A549 (cell line): Measurements from ENCODE around the gene COL15A1.

Source experiments
- CBX8 ChIP-seq: fragments of 200-600 bp; sonication (generic); IDR thresholded peaks from 2 replicates; pipeline ENCODE4 v1.6.1; 2016
- EP300 ChIP-seq, 2 experiments: fragments of >200 bp; sonication (Bioruptor Twin); formaldehyde crosslinking; IDR thresholded peaks; 2 replicates in 1 of 2; 3 replicates in 1 of 2; pipeline ENCODE4 v1.6.1; 2016 to 2017
- RFX5 ChIP-seq: fragments of 450-650 bp; IDR thresholded peaks from 2 replicates; pipeline ENCODE4 v1.7.1; 2014; ENCODE audit warnings: antibody characterized with exemption, mild to moderate bottlenecking, moderate library complexity
- SREBF2 ChIP-seq: fragments of 450-650 bp; IDR thresholded peaks from 2 replicates; pipeline ENCODE4 v1.6.1; 2014; ENCODE audit warnings: mild to moderate bottlenecking, moderate library complexity
- TF ChIP-seq, protein P1 (sequence below): IDR thresholded peaks from 2 replicates; pipeline ENCODE4 v1.6.1; 2012; ENCODE audit warnings: low read depth, borderline replicate concordance
- TF ChIP-seq, protein P2 (sequence below): fragments of >200 bp; sonication (Bioruptor Twin); formaldehyde crosslinking; IDR thresholded peaks from 3 replicates; pipeline ENCODE4 v1.5.1; 2016

GRCh38 chr9:99019510-99020331, 76.0 kb downstream of the COL15A1 start:
- TF ChIP-seq, protein P1, sequence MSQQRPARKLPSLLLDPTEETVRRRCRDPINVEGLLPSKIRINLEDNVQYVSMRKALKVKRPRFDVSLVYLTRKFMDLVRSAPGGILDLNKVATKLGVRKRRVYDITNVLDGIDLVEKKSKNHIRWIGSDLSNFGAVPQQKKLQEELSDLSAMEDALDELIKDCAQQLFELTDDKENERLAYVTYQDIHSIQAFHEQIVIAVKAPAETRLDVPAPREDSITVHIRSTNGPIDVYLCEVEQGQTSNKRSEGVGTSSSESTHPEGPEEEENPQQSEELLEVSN, result no peak
- no peak; a peak in 2 of 5 replicates for TF ChIP-seq EP300 (IDR thresholded peaks at IDR 0.05)
- TF ChIP-seq SREBF2, result no peak
- no peak for TF ChIP-seq CBX8
- TF ChIP-seq, protein P2, sequence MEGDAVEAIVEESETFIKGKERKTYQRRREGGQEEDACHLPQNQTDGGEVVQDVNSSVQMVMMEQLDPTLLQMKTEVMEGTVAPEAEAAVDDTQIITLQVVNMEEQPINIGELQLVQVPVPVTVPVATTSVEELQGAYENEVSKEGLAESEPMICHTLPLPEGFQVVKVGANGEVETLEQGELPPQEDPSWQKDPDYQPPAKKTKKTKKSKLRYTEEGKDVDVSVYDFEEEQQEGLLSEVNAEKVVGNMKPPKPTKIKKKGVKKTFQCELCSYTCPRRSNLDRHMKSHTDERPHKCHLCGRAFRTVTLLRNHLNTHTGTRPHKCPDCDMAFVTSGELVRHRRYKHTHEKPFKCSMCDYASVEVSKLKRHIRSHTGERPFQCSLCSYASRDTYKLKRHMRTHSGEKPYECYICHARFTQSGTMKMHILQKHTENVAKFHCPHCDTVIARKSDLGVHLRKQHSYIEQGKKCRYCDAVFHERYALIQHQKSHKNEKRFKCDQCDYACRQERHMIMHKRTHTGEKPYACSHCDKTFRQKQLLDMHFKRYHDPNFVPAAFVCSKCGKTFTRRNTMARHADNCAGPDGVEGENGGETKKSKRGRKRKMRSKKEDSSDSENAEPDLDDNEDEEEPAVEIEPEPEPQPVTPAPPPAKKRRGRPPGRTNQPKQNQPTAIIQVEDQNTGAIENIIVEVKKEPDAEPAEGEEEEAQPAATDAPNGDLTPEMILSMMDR, result no peak
- TF ChIP-seq RFX5, result no peak
